Left ventricle myocardium superior (tissue), 1 donor: Measurements from ENCODE around the gene SSBP4. TPM values are rescaled to one million over a fixed set of nuclear protein-coding genes. Genes with fewer than 3 reads are reported as not detected.

Source experiments
- ATAC-seq: fragments of 200-7000 bp; cut with Tn5 transposase; one replicate; pipeline ENCODE4 v1.9.1; 2020; ENCODE audit warnings: mild to moderate bottlenecking, moderate library complexity
- DNase-seq: peaks from one replicate; pipeline ENCODE4 v3.0.0-alpha.2; 2020
- intact Hi-C: fragments of 100-400 bp; cut with micrococcal nuclease; formaldehyde crosslinking; loops from one replicate; pipeline ENCODE4 v1.11.0; 2022
- total RNA-seq: library from RNA; stranded (reverse); fragmentation: NEBNext Ultra II Directional; extraction: Animal tissue kit (Norgen Biotek cat#: 25700); gene quantifications from one replicate; pipeline ENCODE4 v1.2.1, GENCODE V29; 2021
- donor health status: DM: no; HTN: yes; CAD: no; lungs with severe emphysema.

Gene SSBP4
- total RNA-seq, 1 donor from 2014 or later, result 36.4 TPM

DNA sequence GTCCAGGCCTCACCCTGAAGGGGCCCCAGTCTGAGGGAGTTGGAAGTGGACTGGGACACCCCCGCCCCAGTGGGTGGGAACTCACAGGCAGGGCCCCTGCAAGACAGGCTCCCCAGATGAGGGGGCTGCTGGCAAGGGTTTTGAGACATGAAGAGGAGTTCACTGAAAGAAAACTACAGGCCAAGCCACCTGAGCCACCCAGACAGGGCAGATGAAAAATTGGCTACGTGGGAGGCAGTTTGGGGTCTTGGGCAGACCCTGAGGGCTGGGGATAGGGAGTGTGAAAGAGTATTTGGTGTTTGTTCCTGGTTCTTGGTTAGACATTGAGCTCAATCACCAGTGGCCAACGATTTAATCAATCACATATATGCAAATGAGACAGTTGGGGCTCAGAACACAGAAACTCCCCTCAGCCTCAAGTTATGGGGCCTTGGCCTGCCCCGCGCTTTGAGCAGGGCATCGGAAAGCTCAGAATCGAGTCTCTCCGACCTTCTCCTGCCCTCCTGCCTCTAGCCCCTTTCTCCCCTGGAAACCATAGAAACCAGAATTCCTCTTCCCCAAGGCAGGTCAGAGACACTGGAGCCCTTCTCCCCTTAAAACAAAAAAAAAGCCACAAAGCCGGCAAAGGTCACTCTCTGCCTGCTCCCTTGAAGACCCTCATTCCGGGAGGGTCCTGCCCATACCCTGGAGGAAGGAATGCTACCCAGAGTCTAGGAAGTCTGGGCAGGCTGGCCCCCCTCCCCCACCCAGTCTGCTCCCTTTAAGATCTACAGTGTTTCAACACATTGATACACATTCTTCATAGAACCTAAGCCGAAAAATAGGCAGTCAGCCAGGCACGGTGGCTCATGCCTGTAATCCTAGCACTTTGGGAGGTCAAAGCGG is 20.1 kb downstream of the SSBP4 start:
- DNase-seq, result no peak
- intact Hi-C loops, result no loop called here
- ATAC-seq, result no peak

- no peak for DNase-seq
- intact Hi-C loops, result no loop called here
These were observed 20.7 kb downstream of the SSBP4 start for GRCh38 chr19:18439910-18440237.

GRCh38 chr19:18440415-18440877 is 21.2 kb downstream of the SSBP4 start:
- DNase-seq (no peak), ATAC-seq (no peak)
- intact Hi-C loops, result no loop called here

More at GRCh38 chr19:18439910-18440237, 20.7 kb downstream of the SSBP4 start:
- ATAC-seq, result no peak

DNA sequence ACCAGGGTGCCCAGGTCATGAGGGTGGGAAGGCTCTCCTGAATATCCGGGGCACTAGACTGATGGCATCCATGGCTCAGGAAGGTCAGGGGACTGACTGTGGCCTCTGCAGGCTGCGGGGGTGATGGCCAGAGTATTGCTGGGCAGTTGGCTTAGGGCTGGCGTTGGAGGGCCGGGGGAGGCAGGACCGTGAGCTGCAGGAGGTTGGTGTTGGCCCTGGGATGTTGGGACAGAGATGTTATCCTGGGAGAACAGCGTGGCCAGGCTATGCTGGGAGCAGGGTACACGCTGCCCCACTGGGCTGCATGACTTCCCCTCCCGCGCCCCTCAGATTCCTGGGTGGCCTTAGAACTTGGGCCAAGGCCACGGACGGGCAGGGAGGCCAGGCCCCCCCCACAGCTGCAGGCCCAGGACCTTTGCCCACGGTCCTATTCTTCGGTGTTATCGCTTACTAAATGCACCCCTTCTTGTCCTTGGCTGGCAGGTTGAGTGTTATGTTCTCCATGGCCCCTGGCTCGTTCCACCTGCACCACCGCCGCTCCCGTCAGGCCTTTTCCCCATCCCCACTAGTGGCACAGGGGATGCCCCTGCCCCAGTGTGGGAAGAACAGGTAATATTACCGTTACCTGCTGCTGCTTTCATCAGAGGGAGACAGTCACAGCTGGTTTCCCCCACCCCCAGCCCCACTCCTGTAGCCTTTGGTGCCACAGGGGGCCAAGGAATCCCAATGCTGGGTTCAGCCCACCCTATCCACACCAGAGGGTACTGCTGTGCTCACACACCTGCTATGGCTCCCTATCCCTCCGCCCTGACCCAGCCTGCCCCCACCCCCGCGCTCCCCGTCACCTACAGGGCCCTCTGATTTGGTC is 22.0 kb downstream of the SSBP4 start:
- intact Hi-C loops, result no loop called here
- DNase-seq (no peak), ATAC-seq (no peak)

- intact Hi-C loops, result no loop called here
- DNase-seq, result no peak
- ATAC-seq, result no peak
These were observed 22.9 kb downstream of the SSBP4 start for GRCh38 chr19:18441804-18442788.

DNA sequence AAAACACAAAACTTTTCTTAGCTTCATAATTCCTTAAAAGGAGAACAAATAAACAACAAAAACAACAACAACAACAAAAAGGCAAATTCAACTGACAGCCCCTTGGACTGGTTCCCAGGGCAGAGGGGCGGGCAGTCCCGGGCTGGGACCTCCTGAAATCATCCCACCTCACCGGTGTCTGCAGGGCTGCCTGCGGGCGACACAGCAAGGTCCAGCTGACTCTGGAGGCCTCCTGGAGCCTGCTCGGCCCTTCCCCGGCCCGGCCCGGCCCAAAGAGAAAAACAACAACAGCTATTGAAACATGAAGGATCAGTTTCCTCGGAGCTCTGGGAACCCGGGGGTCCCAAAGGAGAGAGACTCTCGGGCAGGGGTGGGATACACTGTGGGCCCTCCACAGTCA is 23.7 kb downstream of the SSBP4 start:
- ATAC-seq, result no peak
- intact Hi-C loops, result no loop called here
- DNase-seq, result no peak

GRCh38 chr19:18443406-18443805 is 24.2 kb downstream of the SSBP4 start:
- ATAC-seq (no peak), DNase-seq (no peak)
- intact Hi-C loops, result no loop called here

- intact Hi-C loops, result no loop called here
- ATAC-seq, result no peak
- DNase-seq, result no peak
These were observed 24.6 kb downstream of the SSBP4 start for GRCh38 chr19:18443831-18444230.

DNA sequence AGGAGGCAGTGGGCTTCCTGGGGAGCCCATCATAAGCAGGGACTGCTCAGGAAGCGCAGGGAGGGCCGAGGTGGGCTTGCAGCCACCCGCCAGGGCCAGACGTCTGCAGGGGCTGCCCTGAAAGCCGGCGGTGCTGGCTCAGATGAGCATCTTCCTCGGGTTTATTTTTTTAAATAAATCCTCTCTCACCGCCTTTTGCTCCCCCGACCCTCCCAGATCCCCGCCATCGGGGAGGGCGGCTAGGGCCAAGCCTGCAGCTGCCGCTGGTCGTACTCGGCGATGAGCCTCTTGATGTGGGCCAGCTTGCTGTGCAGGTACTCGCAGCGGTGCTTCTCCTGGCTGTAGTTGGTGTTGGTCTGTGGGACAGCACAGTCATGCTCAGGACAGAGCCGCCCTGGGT is 25.3 kb downstream of the SSBP4 start:
- DNase-seq (no peak), ATAC-seq (no peak)
- intact Hi-C loops, result no loop called here

DNA sequence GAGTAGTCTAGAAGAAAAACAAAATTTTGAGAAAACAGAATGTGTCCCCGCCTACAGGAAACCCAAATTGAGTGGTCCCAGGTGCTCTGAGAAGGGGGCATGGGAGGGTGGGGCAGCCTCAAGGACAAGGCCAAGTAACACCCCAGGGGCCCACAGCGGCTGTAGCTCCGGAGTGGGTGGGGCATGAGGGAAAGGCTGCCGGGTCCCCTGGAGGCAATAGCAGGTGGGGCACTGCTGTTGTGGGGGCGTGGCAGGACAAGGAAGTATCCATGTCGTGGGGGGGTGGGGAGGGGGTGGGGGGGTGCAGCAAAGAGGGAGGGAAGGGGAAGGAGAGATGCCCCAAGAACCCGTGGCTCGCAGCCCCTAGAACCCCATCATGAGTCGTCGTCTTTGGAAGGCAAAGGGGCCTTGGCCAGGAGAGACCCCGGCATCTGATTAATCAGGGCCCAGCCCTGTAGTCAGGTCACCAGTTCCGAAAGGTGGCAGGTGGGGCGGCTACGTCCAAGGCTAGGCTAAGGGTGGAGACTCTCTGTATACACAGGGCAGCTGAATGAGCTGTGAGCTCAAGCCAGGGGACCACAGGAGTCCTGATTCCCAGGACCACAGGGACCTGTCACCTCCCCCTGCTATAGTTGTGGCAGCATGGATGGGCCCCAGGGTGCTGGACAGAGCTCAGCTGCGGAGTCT is 26.2 kb downstream of the SSBP4 start:
- no peak for DNase-seq
- intact Hi-C loops, result no loop called here
- no peak for ATAC-seq

- ATAC-seq (no peak), DNase-seq (no peak)
- intact Hi-C loops, result no loop called here
These were observed 27.1 kb downstream of the SSBP4 start for GRCh38 chr19:18446145-18446810.

GRCh38 chr19:18446811-18447359 is 27.7 kb downstream of the SSBP4 start:
- ATAC-seq (no peak), DNase-seq (no peak)
- intact Hi-C loops, result no loop called here

DNA sequence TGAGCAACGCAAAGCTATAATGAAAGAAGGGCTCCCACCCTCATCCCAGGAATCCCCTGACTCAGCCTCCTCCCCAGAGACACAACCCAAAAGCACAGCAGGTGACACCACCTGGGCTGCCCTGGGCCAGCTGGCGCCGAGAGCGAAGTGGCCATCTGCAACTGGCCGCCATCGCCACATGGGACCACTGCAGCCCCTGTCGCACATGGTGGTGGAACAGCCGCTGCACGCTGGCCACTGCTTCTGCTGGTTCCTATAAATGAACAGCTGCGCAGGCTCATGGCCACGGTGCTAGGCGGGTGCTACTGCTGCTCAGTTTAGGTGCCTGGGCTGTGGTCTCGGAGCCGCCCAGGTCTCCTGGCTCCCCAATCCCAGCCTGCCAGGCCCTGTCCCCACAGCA is 30.4 kb downstream of the SSBP4 start:
- intact Hi-C loops, result no loop called here
- DNase-seq (no peak), ATAC-seq (no peak)

GRCh38 chr19:18450021-18450930 is 31.1 kb downstream of the SSBP4 start:
- DNase-seq, result no peak
- ATAC-seq, result peak; percentile 3
- intact Hi-C loops, result no loop called here

DNA sequence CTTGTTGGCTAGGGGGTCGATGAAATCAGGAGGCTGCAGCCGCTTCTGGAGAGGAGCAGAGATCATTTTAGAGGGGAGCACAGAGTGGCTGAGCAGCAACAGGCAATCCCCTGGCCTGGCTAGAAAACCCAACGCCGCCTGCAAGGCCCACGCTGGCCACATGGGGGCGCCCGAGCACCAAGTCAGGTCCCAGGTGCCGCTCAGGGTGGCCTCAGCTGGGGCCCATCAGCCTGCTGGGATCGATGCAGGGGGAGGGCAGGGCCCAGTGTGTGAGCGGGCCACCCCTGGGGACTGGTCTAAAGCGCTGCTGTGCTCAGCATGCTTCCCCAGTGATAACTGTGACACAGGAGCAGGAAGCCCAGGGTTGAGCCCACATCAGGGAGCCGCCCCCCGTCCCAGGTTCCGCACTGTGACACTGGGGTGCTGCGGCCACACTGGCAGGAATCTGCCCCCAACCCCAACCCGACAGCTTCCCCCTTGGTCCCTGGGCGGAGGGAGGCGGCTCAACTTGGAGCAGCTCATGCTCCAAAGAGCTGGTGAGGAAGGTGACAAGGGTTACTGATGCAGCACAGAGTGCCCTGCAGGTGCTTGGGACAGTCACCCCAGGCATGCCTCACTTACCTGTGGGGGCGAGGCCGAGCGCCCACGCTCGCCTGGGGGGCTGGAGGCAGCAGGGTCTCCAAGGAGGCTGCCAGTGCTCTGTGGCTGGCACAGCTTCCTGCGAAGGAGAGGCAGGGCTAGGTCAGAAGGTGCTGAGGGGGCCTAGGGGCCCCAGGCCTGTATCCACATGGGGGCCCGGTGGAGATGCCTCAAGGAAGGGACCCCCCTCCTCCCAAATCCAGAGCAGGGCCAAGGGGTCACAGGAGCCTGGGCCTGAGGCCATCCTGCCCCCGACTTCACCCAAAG is 32.0 kb downstream of the SSBP4 start:
- intact Hi-C loops, result no loop called here
- DNase-seq (peak; percentile 93), ATAC-seq (peak; percentile 87)

- no peak for DNase-seq
- intact Hi-C loops, result no loop called here
- ATAC-seq, result no peak
These were observed 33.2 kb downstream of the SSBP4 start for GRCh38 chr19:18452386-18452785.
